ENCODE data around the gene HIF3A.
"Not testable (repeated sequence)": the region's sequence is repeated elsewhere in the genome, so short reads cannot be mapped to it uniquely, and the experiment has no call there.

DNA sequence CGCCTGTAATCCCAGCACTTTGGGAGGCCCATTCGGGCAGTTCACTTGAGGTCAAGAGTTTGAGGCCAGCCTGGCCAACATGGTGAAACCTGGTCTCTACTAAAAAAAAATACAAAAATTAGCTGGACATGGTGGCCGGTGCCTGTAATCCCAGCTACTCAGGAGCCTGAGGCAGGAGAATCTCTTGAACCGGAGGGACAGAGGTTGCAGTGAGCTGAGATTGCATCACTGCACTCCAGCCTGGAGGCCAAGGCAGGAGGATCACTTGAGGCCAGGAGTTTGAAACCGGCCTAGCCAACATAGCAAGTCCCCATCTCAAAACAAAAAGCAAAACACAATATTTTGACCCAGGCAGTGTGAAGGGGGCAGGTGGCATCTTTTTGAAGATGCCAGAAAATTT is 32.0 kb upstream of the HIF3A start:
- TF ChIP-seq, protein P1, sequence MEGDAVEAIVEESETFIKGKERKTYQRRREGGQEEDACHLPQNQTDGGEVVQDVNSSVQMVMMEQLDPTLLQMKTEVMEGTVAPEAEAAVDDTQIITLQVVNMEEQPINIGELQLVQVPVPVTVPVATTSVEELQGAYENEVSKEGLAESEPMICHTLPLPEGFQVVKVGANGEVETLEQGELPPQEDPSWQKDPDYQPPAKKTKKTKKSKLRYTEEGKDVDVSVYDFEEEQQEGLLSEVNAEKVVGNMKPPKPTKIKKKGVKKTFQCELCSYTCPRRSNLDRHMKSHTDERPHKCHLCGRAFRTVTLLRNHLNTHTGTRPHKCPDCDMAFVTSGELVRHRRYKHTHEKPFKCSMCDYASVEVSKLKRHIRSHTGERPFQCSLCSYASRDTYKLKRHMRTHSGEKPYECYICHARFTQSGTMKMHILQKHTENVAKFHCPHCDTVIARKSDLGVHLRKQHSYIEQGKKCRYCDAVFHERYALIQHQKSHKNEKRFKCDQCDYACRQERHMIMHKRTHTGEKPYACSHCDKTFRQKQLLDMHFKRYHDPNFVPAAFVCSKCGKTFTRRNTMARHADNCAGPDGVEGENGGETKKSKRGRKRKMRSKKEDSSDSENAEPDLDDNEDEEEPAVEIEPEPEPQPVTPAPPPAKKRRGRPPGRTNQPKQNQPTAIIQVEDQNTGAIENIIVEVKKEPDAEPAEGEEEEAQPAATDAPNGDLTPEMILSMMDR (IDR thresholded peaks at IDR 0.05; ENCODE audit: poor library complexity), result not testable (repeated sequence)
- not testable (repeated sequence) for TF ChIP-seq EZH2 (IDR thresholded peaks at IDR 0.05; ENCODE audit: borderline replicate concordance); EZH2phosphoT487 (IDR thresholded peaks at IDR 0.05; ENCODE audit: low read depth, severe bottlenecking, unreplicated experiment)

Data from hepatocyte (in vitro differentiated cells).